Trophoblast cell (in vitro differentiated cells and primary cell): ENCODE data around the gene ID3.

Experiments
- DNase-seq, 2 donors: peaks; one replicate each; pipeline ENCODE4 v3.0.0-alpha.2; 2016
- H2AFZ ChIP-seq: 2 replicates; pipeline ENCODE4 v1.6.1; 2013; ENCODE audit warnings: low read length, moderate library complexity, mild to moderate bottlenecking; ENCODE audit not compliant: insufficient read depth, poor library complexity
- H2AK5ac ChIP-seq: 2 replicates; pipeline ENCODE4 v1.6.1; 2013; ENCODE audit warnings: mild to moderate bottlenecking, low read length
- H2BK120ac ChIP-seq: 2 replicates; pipeline ENCODE4 v1.6.1; 2013; ENCODE audit warnings: low read length, mild to moderate bottlenecking, moderate library complexity; ENCODE audit not compliant: insufficient read depth, poor library complexity
- H2BK12ac ChIP-seq: 2 replicates; pipeline ENCODE4 v1.6.1; 2013; ENCODE audit warnings: mild to moderate bottlenecking, low read length, moderate library complexity
- H2BK5ac ChIP-seq: 2 replicates; pipeline ENCODE4 v1.6.1; 2013; ENCODE audit warnings: low read length, low read depth, moderate library complexity, mild to moderate bottlenecking; ENCODE audit not compliant: poor library complexity
- H3K14ac ChIP-seq: 2 replicates; pipeline ENCODE4 v1.6.1; 2013; ENCODE audit warnings: mild to moderate bottlenecking, low read length
- H3K18ac ChIP-seq: 2 replicates; pipeline ENCODE4 v1.6.1; 2013; ENCODE audit warnings: mild to moderate bottlenecking, low read length
- H3K23ac ChIP-seq: 2 replicates; pipeline ENCODE4 v1.6.1; 2013; ENCODE audit warnings: low read length
- H3K27ac ChIP-seq: 2 replicates; pipeline ENCODE4 v1.5.1; 2013; ENCODE audit warnings: low read depth, mild to moderate bottlenecking, inconsistent platforms, low read length, moderate library complexity
- H3K27me3 ChIP-seq: 2 replicates; pipeline ENCODE4 v1.6.1; 2013; ENCODE audit warnings: inconsistent platforms, mild to moderate bottlenecking, low read length, moderate library complexity; ENCODE audit not compliant: insufficient read depth
- H3K36me3 ChIP-seq, 2 experiments: 1 replicate in 1 of 2; 2 replicates in 1 of 2; pipeline ENCODE4 v1.6.1; 2013; ENCODE audit warnings: low read length in 2 of 2, mild to moderate bottlenecking in 2 of 2, moderate library complexity in 1 of 2; ENCODE audit not compliant: insufficient read depth in 2 of 2, control insufficient read depth in 1 of 2
- H3K4ac ChIP-seq: 2 replicates; pipeline ENCODE4 v1.6.1; 2013; ENCODE audit warnings: low read depth, mild to moderate bottlenecking, low read length, moderate library complexity
- H3K4me1 ChIP-seq, 2 experiments: 1 replicate in 1 of 2; 2 replicates in 1 of 2; pipeline ENCODE4 v1.6.1; 2013; ENCODE audit warnings: low read length in 2 of 2, mild to moderate bottlenecking in 2 of 2, moderate library complexity in 1 of 2; ENCODE audit not compliant: insufficient read depth in 2 of 2, control insufficient read depth in 1 of 2
- H3K4me2 ChIP-seq: 2 replicates; pipeline ENCODE4 v1.6.1; 2013; ENCODE audit warnings: inconsistent platforms, mild to moderate bottlenecking, low read length, moderate library complexity
- H3K4me3 ChIP-seq: 2 replicates; pipeline ENCODE4 v1.5.1; 2013; ENCODE audit warnings: mild to moderate bottlenecking, low read depth, low read length, inconsistent platforms
- H3K79me1 ChIP-seq: one replicate; pipeline ENCODE4 v1.6.1; 2013; ENCODE audit warnings: low read length
- H3K79me2 ChIP-seq: 2 replicates; pipeline ENCODE4 v1.6.1; 2013; ENCODE audit warnings: low read length, mild to moderate bottlenecking; ENCODE audit not compliant: control insufficient read depth, insufficient read depth, poor library complexity
- H3K9ac ChIP-seq: 2 replicates; pipeline ENCODE4 v1.6.1; 2013; ENCODE audit warnings: mild to moderate bottlenecking, low read length
- H3K9me3 ChIP-seq: 2 replicates; pipeline ENCODE4 v1.6.1; 2013; ENCODE audit warnings: low read depth, mild to moderate bottlenecking, control low read depth, inconsistent platforms, low read length; ENCODE audit not compliant: insufficient read depth
- H4K12ac ChIP-seq: 2 replicates; pipeline ENCODE4 v1.6.1; 2013; ENCODE audit warnings: low read depth, mild to moderate bottlenecking, low read length, moderate library complexity
- H4K8ac ChIP-seq: 2 replicates; pipeline ENCODE4 v1.6.1; 2013; ENCODE audit warnings: low read depth, mild to moderate bottlenecking, low read length, moderate library complexity
- H4K91ac ChIP-seq: one replicate; pipeline ENCODE4 v1.6.1; 2013; ENCODE audit warnings: low read depth, mild to moderate bottlenecking, low read length, moderate library complexity
- WGBS: extraction: QIAGEN DNeasy Blood & Tissue Kit; methylation state at CpG from one replicate; pipeline ENCODE4 v1.1.7; 2013; ENCODE audit warnings: missing lambda C conversion rate; ENCODE audit not compliant: insufficient read length, insufficient coverage; ENCODE audit errors: extremely low coverage; 5-methylcytosine and 5-hydroxymethylcytosine counted together

Gene ID3

GRCh38 chr1:23597635-23598388, 38.5 kb upstream of the ID3 start:
- H3K4me1 ChIP-seq = peaks cover 45 to 61% of the 10 kb centered on the region in 2 experiments
- no peaks in the 10 kb centered on the region for H3K27me3 ChIP-seq
- no peak overlapping the region for H3K9ac ChIP-seq
- H2AK5ac ChIP-seq = no peak overlapping the region
- H3K36me3 ChIP-seq = no peaks in the 10 kb centered on the region
- H2BK5ac ChIP-seq = peak overlapping the region; percentile 77
- H3K18ac ChIP-seq = no peak overlapping the region
- no peak overlapping the region for H3K4me3 ChIP-seq
- no peak overlapping the region for H3K4me2 ChIP-seq
- H3K14ac ChIP-seq = peak overlapping the region; percentile 38
- no peaks in the 10 kb centered on the region for H3K79me2 ChIP-seq
- H4K8ac ChIP-seq = no peak overlapping the region
- H3K23ac ChIP-seq = no peak overlapping the region
- peak overlapping the region; percentile 82 for H3K27ac ChIP-seq
- peak overlapping the region; percentile 31 for H3K4ac ChIP-seq
- H4K91ac ChIP-seq = peak overlapping the region; percentile 79
- no peak for DNase-seq
- no CpG with 5 or more reads among the region's 4 CpGs for WGBS
- H2BK12ac ChIP-seq = peak overlapping the region; percentile 55
- H3K79me1 ChIP-seq = peaks cover 29% of the 10 kb centered on the region
- H3K9me3 ChIP-seq = no peaks in the 10 kb centered on the region
- H2AFZ ChIP-seq = no peak overlapping the region
- H4K12ac ChIP-seq = no peak overlapping the region
- peak overlapping the region; percentile 50 for H2BK120ac ChIP-seq

DNA sequence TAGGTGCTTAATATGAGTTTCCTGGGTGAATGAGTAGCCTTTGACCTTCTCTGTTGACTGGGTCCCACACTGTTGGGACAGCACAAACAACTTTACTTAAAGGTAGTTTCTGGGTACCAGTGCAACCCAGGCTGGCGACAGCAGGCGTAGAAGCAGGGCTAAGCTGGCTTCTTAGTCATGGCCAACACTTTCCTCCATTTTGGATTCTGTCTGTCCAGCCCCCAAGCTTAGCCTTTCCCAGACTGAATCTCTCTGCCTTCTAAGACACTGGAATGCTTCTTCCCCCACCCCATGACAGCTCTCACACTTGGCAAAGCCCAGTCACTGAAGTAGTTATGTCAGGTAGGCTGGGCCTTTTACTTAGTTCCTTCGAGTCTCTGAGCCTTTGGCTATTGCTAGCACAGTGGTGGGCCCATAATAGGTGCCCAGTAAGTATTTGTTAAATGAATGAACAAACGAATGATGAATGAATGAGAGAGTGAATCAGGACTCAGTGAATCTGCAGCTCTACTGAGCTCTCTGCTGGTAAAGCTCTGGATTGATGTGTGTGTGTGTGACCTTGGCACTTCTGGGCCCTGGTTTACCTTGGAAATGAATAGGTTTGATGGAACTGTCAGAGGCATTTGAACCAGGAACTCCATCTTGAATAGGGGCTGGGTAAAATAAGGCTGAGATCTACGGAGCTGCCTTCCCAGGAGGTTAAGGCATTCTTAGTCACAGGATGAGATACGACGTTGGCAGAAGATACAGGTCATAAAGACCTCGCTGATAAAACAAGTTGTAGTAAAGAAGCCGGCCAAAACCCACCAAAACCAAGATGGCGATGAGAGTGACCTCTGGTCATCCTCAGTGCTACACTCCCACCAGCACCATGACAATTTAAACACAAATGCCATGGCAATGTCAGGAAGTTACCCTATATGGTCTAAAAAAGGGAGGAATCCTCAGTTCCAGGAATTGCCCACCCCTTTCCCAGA, 37.4 kb upstream of the ID3 start:
- H3K18ac ChIP-seq = peak overlapping the region; percentile 37
- no peak overlapping the region for H3K27ac ChIP-seq
- H3K23ac ChIP-seq = no peak overlapping the region
- H3K79me2 ChIP-seq = peaks cover 1% of the 10 kb centered on the region
- peak overlapping the region; percentile 26 for H2BK5ac ChIP-seq
- peaks cover 35% of the 10 kb centered on the region for H3K79me1 ChIP-seq
- H4K8ac ChIP-seq = no peak overlapping the region
- peak overlapping the region; percentile 80 for H2BK12ac ChIP-seq
- no CpG with 5 or more reads among the region's 10 CpGs for WGBS
- H3K4ac ChIP-seq = peak overlapping the region; percentile 24
- peaks cover 52 to 64% of the 10 kb centered on the region in 2 experiments for H3K4me1 ChIP-seq
- DNase-seq = no peak
- H3K14ac ChIP-seq = peak overlapping the region; percentile 54
- H3K4me2 ChIP-seq = no peak overlapping the region
- H4K12ac ChIP-seq = no peak overlapping the region
- H3K9me3 ChIP-seq = no peaks in the 10 kb centered on the region
- peak overlapping the region; percentile 52 for H2BK120ac ChIP-seq
- H2AK5ac ChIP-seq = peak overlapping the region; percentile 86
- no peaks in the 10 kb centered on the region for H3K36me3 ChIP-seq
- peak overlapping the region; percentile 36 for H4K91ac ChIP-seq
- no peaks in the 10 kb centered on the region for H3K27me3 ChIP-seq
- H3K9ac ChIP-seq = no peak overlapping the region
- peak overlapping the region; percentile 5 for H2AFZ ChIP-seq
- H3K4me3 ChIP-seq = no peak overlapping the region

- WGBS = no CpG with 5 or more reads among the region's 7 CpGs
- no peak overlapping the region for H3K4ac ChIP-seq
- H3K79me1 ChIP-seq = peaks cover 31% of the 10 kb centered on the region
- H3K36me3 ChIP-seq = no peaks in the 10 kb centered on the region
- H4K12ac ChIP-seq = no peak overlapping the region
- no peak overlapping the region for H3K4me3 ChIP-seq
- H3K14ac ChIP-seq = no peak overlapping the region
- H2AFZ ChIP-seq = no peak overlapping the region
- peak overlapping the region; percentile 37 for H2BK120ac ChIP-seq
- H3K4me1 ChIP-seq = peaks cover 41 to 53% of the 10 kb centered on the region in 2 experiments
- no peak overlapping the region for H3K9ac ChIP-seq
- H4K91ac ChIP-seq = peak overlapping the region; percentile 48
- DNase-seq = peak; percentile 83 to 90
- H2BK12ac ChIP-seq = peak overlapping the region; percentile 85
- peak overlapping the region; percentile 4 for H2AK5ac ChIP-seq
- no peak overlapping the region for H3K18ac ChIP-seq
- no peak overlapping the region for H3K4me2 ChIP-seq
- no peaks in the 10 kb centered on the region for H3K27me3 ChIP-seq
- H3K79me2 ChIP-seq = peaks cover 1% of the 10 kb centered on the region
- no peak overlapping the region for H3K23ac ChIP-seq
- no peak overlapping the region for H3K27ac ChIP-seq
- no peaks in the 10 kb centered on the region for H3K9me3 ChIP-seq
- H4K8ac ChIP-seq = no peak overlapping the region
- H2BK5ac ChIP-seq = no peak overlapping the region
Measured at GRCh38 chr1:23594927-23595353, 35.6 kb upstream of the ID3 start.

GRCh38 chr1:23594149-23594907, 35.0 kb upstream of the ID3 start:
- Histone ChIP-seq H3K18ac (no peak overlapping the region), H3K27me3 (no peaks in the 10 kb centered on the region), H3K9ac (no peak overlapping the region), H3K9me3 (no peaks in the 10 kb centered on the region), H2BK120ac (peak overlapping the region; percentile 37), H3K36me3 (no peaks in the 10 kb centered on the region), H3K4me3 (no peak overlapping the region), H3K4me2 (no peak overlapping the region), H3K4ac (no peak overlapping the region), H2AFZ (no peak overlapping the region), H4K12ac (no peak overlapping the region), H4K91ac (peak overlapping the region; percentile 48), H3K27ac (no peak overlapping the region), H3K4me1 (peaks cover 40 to 51% of the 10 kb centered on the region in 2 experiments), H2BK12ac (peak overlapping the region; percentile 85), H4K8ac (no peak overlapping the region), H3K79me2 (peaks cover 1% of the 10 kb centered on the region), H2BK5ac (no peak overlapping the region), H3K23ac (no peak overlapping the region), H2AK5ac (peak overlapping the region; percentile 4), H3K14ac (no peak overlapping the region), H3K79me1 (peaks cover 31% of the 10 kb centered on the region)
- no peak for DNase-seq
- no CpG with 5 or more reads among the region's 3 CpGs for whole genome bisulfite sequencing
